AG09319 (cell line): ENCODE measurements around the gene ENDOV.

Experiments used
- DNase-seq: peaks from one replicate; pipeline ENCODE4 v3.0.0-alpha.2; 2010; ENCODE audit warnings: low read depth; ENCODE audit errors: extremely low read depth
- TF ChIP-seq, protein P1 (sequence below): IDR thresholded peaks from 2 replicates; pipeline ENCODE4 v1.5.1; 2011; ENCODE audit warnings: low read depth, mild to moderate bottlenecking, inconsistent platforms, low read length, moderate library complexity

ENDOV gene

DNA sequence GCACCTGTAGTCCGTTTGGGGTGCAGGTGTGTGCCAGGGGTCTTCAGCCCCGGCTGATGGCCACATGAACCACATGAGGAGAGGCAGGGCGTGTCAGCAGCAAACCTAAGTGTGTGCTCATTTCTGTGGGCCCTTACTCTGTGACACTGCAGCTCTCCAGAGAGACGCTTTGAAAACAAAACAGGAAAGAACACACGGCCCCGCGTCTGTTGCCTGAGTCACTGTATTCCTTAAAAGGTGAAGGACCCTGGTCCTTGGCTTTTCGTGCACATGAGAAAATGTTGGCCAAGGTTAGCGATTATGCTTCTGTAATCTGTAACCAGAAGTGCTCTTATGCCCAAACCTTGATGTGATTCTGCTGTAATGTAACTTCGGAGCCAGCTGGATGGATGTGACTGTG lies 22.6 kb downstream of the ENDOV start:
- DNase-seq, result no peak

DNA sequence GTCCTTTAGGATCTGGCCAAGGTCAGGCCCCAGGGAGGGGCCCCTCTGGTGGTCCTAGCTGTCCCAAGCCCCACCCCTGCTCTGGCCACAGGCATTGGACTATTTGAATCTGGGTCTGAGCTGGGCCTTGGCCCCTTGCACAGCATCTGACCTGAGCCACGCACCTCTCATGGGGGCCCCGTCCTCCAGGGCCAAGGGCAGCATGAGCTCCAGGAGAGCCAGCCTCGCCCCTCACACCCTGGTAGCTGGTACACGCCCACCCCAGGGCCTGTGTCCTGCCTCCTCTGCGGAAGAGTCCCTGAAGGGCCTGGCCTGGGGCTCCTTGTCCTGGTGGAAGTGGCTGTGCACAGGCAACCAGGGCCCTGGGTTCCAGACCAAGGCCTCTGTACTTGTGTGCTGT lies 23.8 kb downstream of the ENDOV start:
- DNase-seq, result no peak

More for the DNA sequence above, 22.6 kb downstream of the ENDOV start:
- TF ChIP-seq, protein P1, sequence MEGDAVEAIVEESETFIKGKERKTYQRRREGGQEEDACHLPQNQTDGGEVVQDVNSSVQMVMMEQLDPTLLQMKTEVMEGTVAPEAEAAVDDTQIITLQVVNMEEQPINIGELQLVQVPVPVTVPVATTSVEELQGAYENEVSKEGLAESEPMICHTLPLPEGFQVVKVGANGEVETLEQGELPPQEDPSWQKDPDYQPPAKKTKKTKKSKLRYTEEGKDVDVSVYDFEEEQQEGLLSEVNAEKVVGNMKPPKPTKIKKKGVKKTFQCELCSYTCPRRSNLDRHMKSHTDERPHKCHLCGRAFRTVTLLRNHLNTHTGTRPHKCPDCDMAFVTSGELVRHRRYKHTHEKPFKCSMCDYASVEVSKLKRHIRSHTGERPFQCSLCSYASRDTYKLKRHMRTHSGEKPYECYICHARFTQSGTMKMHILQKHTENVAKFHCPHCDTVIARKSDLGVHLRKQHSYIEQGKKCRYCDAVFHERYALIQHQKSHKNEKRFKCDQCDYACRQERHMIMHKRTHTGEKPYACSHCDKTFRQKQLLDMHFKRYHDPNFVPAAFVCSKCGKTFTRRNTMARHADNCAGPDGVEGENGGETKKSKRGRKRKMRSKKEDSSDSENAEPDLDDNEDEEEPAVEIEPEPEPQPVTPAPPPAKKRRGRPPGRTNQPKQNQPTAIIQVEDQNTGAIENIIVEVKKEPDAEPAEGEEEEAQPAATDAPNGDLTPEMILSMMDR, result no peak

DNA sequence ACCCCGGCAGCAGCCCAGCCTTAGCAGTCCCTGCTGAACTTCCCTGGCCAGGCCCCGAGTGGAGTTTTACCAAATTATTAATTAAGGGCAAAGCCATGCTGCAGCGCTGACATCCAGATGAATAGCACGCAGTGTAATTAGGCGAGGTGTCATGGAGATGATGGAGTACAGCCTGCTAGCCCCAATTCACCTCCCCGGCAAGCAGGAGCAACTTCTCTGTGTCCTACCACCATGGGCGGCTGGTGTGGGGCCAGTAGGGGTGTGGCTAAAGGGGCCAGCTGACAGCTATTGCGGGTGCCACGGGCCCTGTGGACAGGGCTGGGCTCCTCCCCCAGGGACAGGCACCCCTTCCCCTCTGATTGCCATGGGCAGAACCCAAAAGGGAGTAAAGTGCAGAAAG lies 24.5 kb downstream of the ENDOV start:
- TF ChIP-seq, protein P1, result no peak

More for the DNA sequence above, 23.8 kb downstream of the ENDOV start:
- TF ChIP-seq, protein P1, result no peak

DNA sequence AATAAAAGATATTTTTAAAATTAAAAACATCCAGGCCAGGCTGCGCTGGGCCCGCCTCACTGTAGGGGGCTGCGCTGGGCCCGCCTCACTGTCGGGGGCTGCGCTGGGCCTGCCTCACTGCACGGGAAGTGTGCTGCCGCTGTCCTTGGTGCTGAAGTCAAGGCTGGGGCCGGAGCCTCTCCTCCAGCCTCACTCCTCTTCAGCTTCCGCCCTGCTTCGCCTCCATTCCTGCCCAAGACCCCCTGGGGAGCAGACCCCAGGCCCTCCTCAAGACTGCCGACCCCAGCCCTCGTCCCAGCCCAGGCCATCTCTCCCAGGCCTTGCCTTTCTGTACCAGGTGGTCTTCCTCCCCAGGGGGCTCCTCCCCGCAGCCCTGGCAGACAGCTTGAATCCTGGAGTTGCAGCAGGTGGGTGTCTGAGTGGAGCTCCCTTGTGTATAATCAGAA lies 26.2 kb downstream of the ENDOV start:
- DNase-seq, result no peak
- TF ChIP-seq, protein P1, result no peak

More for the DNA sequence above, 24.5 kb downstream of the ENDOV start:
- no peak for DNase-seq

DNA sequence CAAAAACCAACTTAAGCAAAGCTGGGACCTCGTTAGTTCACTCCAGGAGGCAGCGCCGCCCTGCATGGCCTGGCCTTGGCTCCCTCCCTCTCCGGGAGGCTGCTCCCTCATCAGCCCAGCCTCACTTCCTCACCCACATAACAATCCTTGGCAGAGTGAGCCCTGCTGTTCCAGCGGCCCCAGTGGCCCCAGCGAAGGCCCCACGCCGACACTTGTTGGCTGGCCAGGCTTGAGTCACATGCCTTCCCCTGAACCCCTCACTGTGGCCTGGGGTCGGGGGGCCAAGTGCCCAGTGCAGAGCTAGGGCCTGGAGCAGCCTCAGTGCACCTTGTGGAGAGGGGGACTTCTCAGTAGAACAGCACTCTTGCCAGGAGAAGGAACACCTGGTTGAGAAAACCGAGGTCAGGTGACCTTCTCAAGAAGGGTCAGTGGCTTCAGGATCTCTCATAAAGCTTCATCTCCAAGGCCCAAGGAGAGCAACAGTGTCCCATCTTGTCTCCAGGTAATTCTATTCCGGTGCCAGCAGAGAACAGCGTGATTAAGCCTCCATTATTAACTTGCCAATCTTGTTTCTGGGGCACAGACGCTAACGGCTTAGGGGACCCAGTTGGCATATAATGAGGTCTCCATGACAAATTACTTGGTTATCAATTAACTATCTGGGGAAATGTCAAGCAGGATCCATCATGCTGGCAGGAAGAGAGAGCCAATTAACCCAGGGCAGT lies 26.8 kb downstream of the ENDOV start:
- DNase-seq, result no peak
- TF ChIP-seq, protein P1, result no peak

DNA sequence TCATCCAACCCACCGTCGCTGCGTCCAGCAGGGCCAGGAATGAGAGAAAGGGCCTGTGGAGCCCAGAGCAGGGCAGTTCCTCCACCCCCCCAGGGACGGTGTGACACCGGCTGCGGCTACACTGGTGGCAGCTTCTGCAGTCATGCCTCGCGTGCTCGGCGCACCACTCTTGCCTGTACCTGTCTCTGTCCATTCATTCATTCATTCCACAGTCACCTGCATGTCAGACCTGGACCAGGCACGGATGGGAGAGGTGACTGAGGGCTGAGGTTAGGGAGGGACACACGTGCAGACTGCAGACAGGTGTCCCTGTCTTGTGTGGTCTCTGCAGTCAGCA lies 27.3 kb downstream of the ENDOV start:
- TF ChIP-seq, protein P1, result no peak
- no peak for DNase-seq

DNA sequence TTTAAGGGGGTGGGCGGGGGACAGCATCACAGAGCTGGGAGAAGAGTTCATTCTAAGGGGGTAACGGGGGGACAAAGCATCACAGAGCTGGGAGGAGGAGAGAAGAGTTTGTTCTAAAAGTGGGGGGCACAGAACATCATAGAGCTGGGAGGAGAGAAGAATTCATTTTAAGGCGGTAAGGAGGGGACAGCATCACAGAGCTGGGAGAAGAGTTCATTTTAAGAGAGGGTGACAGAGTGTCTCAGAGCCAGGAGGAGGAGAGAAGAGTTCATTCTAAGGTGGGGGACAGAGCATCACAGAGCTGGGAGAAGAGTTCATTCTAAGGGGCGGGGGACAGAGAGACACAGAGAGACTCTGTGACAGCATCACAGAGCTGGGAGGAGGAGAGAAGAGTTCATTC lies 27.8 kb downstream of the ENDOV start:
- no peak for DNase-seq
- TF ChIP-seq, protein P1, result no peak
